ENCODE results near the gene ALDH1L1. TPM values are rescaled to one million over a fixed set of nuclear protein-coding genes. Genes with fewer than 3 reads are reported as not detected.

Gene ALDH1L1
- total RNA-seq, 1 experiment from 2014 or later: 1.2 TPM

DNA sequence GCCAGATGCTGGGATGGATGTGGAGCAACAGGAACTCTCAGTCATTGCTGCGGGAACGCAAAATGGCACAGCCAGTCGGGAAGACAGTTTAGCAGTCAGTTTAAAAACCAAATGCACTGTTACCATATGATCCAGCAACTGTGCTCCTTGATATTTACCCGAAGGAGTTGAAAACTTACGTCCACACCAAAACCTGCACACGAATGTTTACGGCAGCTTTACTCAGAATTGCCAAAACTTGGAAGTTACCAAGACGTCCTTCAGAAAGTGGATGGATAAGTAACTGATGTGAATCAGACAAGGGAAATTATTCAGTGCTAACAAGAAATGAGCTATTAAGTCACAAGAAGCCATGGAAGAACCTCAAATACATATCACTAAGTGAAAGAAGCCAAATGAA is 60.4 kb downstream of the ALDH1L1 start (continued):
- no peak for TF ChIP-seq RELA (CRISPR knock-in tag; IDR thresholded peaks at IDR 0.05; ENCODE audit: borderline replicate concordance)
- no peak for TF ChIP-seq JUN (CRISPR knock-in tag; IDR thresholded peaks at IDR 0.05)
- TF ChIP-seq NFE2L1 (CRISPR knock-in tag; IDR thresholded peaks at IDR 0.05): no peak
- TF ChIP-seq FOXK1 (CRISPR knock-in tag; IDR thresholded peaks at IDR 0.05): no peak
- TF ChIP-seq, protein P1, sequence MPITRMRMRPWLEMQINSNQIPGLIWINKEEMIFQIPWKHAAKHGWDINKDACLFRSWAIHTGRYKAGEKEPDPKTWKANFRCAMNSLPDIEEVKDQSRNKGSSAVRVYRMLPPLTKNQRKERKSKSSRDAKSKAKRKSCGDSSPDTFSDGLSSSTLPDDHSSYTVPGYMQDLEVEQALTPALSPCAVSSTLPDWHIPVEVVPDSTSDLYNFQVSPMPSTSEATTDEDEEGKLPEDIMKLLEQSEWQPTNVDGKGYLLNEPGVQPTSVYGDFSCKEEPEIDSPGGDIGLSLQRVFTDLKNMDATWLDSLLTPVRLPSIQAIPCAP (CRISPR knock-in tag; IDR thresholded peaks at IDR 0.05): no peak
- TF ChIP-seq, protein P2, sequence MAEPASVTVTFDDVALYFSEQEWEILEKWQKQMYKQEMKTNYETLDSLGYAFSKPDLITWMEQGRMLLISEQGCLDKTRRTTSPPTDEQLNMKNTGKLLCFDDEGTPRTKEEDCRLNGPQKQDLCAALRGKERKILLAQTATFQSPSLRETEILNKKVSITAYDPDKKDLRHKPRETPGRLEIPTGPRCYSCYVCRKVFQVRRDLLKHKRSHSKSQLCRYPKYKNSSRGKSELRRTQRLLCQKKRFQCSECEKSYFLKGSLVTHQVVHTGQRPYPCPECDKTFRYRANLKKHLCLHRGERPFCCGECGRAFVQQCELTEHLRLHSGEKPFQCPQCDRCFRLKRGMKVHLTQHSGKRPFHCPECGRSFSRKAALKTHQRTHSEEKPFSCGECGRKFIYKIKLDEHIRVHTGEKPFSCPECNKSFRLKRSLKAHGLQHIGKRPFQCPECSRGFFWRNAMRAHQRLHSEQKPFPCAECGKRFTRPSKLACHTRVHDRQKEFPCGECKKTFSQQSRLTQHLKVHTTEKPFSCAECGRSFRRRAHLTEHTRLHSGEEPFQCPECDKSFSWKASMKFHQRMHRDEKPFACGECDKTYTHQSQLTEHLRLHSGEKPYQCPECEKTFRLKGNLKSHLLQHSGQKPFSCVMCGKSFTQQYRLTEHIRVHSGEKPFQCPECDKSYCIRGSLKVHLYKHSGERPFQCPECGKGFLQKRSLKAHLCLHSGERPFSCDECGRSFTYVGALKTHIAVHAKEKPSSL (CRISPR knock-in tag; conservative IDR thresholded peaks at IDR 0.05): no peak
- TF ChIP-seq NR1H2 (CRISPR knock-in tag; IDR thresholded peaks at IDR 0.05): no peak

DNA sequence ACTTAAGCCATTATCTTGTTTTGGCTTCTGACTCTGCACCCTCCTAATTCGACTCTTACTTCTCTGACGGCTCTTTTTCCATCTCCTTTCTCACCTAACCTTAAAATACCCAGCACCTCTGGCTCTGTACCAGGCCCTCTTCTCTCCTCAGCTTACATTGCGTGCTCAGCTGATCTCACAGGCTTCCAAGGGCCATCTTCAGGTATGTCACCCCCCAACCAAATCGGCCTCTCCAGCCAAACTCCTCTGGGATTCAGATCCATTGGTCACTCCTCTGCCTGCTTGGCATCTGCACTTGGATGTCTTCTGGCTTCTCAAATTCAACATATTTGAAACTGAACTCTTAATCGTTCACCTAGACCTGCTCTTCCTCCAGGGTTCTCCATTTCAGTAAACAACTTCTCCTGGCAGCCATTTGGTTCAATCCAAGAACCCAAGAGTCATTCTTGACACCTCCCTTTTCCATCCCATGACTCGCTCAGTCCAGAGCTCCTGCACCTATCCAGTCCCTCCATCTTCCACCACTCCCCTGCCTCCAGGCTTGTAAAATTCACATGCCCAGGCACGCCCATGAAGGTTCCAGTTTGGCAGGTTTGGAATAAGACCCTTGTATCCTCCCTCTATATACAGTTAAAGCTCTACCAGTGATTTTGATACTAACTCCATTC is 61.2 kb downstream of the ALDH1L1 start:
- no peaks in the 10 kb centered on the region; the same call in 1 of the 2 replicates for H3K27me3 Mint-ChIP-seq (ENCODE audit: low read depth)
- DNase-seq (ENCODE audit: low spot score) (no peak), ATAC-seq (no peak)
- peaks cover 11% of the 10 kb centered on the region for H3K9me3 Mint-ChIP-seq
- no peak overlapping the region for H3K27ac Mint-ChIP-seq
- H3K36me3 Mint-ChIP-seq: no peaks in the 10 kb centered on the region
- ChIA-PET POLR2A (interaction anchor here (0.6 kb wide), 1 partner anchor 96 kb away, joined by 3 read pairs; no protein-coding TSS in a partner anchor), CTCF (interaction anchor here (0.9 to 2.0 kb wide), 3 partner anchors 14 to 190 kb away, joined by 4 read pairs; no protein-coding TSS in a partner anchor)
- H3K4me3 Mint-ChIP-seq: no peak overlapping the region
- H3K4me1 Mint-ChIP-seq: peaks cover 9% of the 10 kb centered on the region
- TF ChIP-seq, protein P3, sequence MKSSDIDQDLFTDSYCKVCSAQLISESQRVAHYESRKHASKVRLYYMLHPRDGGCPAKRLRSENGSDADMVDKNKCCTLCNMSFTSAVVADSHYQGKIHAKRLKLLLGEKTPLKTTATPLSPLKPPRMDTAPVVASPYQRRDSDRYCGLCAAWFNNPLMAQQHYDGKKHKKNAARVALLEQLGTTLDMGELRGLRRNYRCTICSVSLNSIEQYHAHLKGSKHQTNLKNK (CRISPR knock-in tag; IDR thresholded peaks at IDR 0.05): no peak
- TF ChIP-seq, protein P4, sequence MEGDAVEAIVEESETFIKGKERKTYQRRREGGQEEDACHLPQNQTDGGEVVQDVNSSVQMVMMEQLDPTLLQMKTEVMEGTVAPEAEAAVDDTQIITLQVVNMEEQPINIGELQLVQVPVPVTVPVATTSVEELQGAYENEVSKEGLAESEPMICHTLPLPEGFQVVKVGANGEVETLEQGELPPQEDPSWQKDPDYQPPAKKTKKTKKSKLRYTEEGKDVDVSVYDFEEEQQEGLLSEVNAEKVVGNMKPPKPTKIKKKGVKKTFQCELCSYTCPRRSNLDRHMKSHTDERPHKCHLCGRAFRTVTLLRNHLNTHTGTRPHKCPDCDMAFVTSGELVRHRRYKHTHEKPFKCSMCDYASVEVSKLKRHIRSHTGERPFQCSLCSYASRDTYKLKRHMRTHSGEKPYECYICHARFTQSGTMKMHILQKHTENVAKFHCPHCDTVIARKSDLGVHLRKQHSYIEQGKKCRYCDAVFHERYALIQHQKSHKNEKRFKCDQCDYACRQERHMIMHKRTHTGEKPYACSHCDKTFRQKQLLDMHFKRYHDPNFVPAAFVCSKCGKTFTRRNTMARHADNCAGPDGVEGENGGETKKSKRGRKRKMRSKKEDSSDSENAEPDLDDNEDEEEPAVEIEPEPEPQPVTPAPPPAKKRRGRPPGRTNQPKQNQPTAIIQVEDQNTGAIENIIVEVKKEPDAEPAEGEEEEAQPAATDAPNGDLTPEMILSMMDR (IDR thresholded peaks at IDR 0.05): no peak
- TF ChIP-seq, protein P5, sequence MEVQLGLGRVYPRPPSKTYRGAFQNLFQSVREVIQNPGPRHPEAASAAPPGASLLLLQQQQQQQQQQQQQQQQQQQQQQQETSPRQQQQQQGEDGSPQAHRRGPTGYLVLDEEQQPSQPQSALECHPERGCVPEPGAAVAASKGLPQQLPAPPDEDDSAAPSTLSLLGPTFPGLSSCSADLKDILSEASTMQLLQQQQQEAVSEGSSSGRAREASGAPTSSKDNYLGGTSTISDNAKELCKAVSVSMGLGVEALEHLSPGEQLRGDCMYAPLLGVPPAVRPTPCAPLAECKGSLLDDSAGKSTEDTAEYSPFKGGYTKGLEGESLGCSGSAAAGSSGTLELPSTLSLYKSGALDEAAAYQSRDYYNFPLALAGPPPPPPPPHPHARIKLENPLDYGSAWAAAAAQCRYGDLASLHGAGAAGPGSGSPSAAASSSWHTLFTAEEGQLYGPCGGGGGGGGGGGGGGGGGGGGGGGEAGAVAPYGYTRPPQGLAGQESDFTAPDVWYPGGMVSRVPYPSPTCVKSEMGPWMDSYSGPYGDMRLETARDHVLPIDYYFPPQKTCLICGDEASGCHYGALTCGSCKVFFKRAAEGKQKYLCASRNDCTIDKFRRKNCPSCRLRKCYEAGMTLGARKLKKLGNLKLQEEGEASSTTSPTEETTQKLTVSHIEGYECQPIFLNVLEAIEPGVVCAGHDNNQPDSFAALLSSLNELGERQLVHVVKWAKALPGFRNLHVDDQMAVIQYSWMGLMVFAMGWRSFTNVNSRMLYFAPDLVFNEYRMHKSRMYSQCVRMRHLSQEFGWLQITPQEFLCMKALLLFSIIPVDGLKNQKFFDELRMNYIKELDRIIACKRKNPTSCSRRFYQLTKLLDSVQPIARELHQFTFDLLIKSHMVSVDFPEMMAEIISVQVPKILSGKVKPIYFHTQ (CRISPR knock-in tag; IDR thresholded peaks at IDR 0.05): no peak
- TF ChIP-seq, protein P6, sequence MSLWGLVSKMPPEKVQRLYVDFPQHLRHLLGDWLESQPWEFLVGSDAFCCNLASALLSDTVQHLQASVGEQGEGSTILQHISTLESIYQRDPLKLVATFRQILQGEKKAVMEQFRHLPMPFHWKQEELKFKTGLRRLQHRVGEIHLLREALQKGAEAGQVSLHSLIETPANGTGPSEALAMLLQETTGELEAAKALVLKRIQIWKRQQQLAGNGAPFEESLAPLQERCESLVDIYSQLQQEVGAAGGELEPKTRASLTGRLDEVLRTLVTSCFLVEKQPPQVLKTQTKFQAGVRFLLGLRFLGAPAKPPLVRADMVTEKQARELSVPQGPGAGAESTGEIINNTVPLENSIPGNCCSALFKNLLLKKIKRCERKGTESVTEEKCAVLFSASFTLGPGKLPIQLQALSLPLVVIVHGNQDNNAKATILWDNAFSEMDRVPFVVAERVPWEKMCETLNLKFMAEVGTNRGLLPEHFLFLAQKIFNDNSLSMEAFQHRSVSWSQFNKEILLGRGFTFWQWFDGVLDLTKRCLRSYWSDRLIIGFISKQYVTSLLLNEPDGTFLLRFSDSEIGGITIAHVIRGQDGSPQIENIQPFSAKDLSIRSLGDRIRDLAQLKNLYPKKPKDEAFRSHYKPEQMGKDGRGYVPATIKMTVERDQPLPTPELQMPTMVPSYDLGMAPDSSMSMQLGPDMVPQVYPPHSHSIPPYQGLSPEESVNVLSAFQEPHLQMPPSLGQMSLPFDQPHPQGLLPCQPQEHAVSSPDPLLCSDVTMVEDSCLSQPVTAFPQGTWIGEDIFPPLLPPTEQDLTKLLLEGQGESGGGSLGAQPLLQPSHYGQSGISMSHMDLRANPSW (CRISPR knock-in tag; conservative IDR thresholded peaks at IDR 0.05; ENCODE audit: low read depth): no peak
- TF ChIP-seq GRHL2 (CRISPR knock-in tag; IDR thresholded peaks at IDR 0.05; ENCODE audit: insufficient replicate concordance, severe bottlenecking): no peak
- TF ChIP-seq ZNF121 (CRISPR knock-in tag; IDR thresholded peaks at IDR 0.05): no peak
- TF ChIP-seq, protein P7, sequence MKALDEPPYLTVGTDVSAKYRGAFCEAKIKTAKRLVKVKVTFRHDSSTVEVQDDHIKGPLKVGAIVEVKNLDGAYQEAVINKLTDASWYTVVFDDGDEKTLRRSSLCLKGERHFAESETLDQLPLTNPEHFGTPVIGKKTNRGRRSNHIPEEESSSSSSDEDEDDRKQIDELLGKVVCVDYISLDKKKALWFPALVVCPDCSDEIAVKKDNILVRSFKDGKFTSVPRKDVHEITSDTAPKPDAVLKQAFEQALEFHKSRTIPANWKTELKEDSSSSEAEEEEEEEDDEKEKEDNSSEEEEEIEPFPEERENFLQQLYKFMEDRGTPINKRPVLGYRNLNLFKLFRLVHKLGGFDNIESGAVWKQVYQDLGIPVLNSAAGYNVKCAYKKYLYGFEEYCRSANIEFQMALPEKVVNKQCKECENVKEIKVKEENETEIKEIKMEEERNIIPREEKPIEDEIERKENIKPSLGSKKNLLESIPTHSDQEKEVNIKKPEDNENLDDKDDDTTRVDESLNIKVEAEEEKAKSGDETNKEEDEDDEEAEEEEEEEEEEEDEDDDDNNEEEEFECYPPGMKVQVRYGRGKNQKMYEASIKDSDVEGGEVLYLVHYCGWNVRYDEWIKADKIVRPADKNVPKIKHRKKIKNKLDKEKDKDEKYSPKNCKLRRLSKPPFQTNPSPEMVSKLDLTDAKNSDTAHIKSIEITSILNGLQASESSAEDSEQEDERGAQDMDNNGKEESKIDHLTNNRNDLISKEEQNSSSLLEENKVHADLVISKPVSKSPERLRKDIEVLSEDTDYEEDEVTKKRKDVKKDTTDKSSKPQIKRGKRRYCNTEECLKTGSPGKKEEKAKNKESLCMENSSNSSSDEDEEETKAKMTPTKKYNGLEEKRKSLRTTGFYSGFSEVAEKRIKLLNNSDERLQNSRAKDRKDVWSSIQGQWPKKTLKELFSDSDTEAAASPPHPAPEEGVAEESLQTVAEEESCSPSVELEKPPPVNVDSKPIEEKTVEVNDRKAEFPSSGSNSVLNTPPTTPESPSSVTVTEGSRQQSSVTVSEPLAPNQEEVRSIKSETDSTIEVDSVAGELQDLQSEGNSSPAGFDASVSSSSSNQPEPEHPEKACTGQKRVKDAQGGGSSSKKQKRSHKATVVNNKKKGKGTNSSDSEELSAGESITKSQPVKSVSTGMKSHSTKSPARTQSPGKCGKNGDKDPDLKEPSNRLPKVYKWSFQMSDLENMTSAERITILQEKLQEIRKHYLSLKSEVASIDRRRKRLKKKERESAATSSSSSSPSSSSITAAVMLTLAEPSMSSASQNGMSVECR (CRISPR knock-in tag; IDR thresholded peaks at IDR 0.05; ENCODE audit: borderline replicate concordance): no peak
- no peak for TF ChIP-seq ZNF138 (CRISPR knock-in tag; conservative IDR thresholded peaks at IDR 0.05)
- no peak for TF ChIP-seq CREB1 (CRISPR knock-in tag; IDR thresholded peaks at IDR 0.05)
- TF ChIP-seq, protein P8, sequence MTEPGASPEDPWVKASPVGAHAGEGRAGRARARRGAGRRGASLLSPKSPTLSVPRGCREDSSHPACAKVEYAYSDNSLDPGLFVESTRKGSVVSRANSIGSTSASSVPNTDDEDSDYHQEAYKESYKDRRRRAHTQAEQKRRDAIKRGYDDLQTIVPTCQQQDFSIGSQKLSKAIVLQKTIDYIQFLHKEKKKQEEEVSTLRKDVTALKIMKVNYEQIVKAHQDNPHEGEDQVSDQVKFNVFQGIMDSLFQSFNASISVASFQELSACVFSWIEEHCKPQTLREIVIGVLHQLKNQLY (CRISPR knock-in tag; IDR thresholded peaks at IDR 0.05): no peak
- TF ChIP-seq ZBTB21 (CRISPR knock-in tag; IDR thresholded peaks at IDR 0.05; ENCODE audit: borderline replicate concordance): no peak
